ENCODE results near the gene ALG11.
"Not testable (repeated sequence)": the region's sequence is repeated elsewhere in the genome, so short reads cannot be mapped to it uniquely, and the experiment has no call there.

Gene ALG11

DNA sequence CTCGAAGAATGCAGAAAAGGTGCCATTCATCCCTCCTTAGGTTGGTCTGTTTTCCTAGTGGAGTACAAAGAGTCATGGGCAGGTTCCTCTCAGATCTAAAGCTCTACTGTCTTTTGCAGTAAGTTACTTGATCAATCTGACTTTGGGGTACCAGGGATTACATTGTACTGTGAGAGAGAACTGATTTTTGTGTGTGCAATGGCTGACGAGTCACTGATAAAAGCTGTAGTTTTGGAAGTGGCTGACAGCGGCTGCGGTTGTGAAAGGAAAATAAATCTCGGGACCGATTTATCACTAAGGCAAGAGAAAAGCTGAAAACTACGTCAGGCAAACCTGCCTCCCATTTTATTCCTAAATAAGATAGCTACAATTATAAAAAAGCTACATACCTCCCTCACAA, 39.2 kb downstream of the ALG11 start:
- Histone ChIP-seq H3K27me3 (ENCODE audit: control insufficient read depth in 5 of 5, insufficient read depth in 4 of 5, low read length in 5 of 5) (no peaks in the 10 kb centered on the region), H3K4me3 (ENCODE audit: low read depth in 1 of 5, low read length in 5 of 5) (no peak overlapping the region), H3K4me1 (ENCODE audit: control insufficient read depth in 5 of 5, insufficient read depth in 5 of 5, low read length in 5 of 5) (no peaks in the 10 kb centered on the region), H3K36me3 (ENCODE audit: control insufficient read depth in 5 of 5, insufficient read depth in 5 of 5, low read length in 5 of 5) (no peaks in the 10 kb centered on the region), H3K27ac (ENCODE audit: low read depth, low read length) (no peak overlapping the region), H3K9ac (ENCODE audit: low read length in 5 of 5) (no peak overlapping the region), H3K9me3 (ENCODE audit: control insufficient read depth in 5 of 5, low read length in 5 of 5) (no peaks in the 10 kb centered on the region)

DNA sequence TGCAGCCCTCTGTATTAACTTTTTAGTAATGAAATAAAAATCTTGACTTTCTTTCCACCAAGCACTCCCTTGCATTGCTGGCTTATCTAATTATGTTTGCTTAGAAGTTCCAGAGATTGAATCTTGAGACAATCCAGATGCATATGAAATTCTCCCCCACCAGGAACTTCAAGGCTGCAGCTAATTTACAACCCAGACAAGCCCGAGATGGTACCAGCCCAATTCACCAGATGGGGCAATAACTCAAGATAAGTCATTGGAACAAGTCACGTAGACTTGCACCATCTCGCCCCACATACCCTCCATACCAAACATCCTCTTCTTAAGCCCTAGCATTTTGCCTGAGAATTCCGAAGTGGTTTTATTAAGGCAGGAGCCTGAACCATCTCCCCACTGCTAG, 41.3 kb downstream of the ALG11 start:
- Histone ChIP-seq H3K4me1 (ENCODE audit: control insufficient read depth in 5 of 5, insufficient read depth in 5 of 5, low read length in 5 of 5) (no peaks in the 10 kb centered on the region), H3K27ac (ENCODE audit: low read depth, low read length) (no peak overlapping the region), H3K4me3 (ENCODE audit: low read depth in 1 of 5, low read length in 5 of 5) (no peak overlapping the region), H3K36me3 (ENCODE audit: control insufficient read depth in 5 of 5, insufficient read depth in 5 of 5, low read length in 5 of 5) (no peaks in the 10 kb centered on the region), H3K27me3 (ENCODE audit: control insufficient read depth in 5 of 5, insufficient read depth in 4 of 5, low read length in 5 of 5) (no peaks in the 10 kb centered on the region), H3K9ac (ENCODE audit: low read length in 5 of 5) (no peak overlapping the region), H3K9me3 (ENCODE audit: control insufficient read depth in 5 of 5, low read length in 5 of 5) (no peaks in the 10 kb centered on the region)

DNA sequence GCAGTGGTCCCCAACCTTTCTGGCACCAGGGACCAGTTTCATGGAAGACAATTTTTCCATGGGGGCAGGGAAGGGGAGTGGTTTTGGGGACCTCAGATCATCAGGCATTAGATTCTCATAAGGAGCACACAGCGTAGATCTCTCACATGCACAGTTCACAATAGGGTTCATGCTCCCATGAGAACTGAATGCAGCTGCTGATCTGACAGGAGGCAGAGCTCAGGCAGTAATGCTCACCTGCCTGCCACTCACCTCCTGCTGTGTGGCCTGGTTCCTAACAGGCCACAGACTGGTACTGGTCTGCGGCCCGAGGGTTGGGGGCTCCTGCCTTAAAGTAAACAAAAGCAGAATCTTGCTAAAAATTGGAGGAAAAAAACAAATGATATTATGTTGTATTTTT, 48.9 kb downstream of the ALG11 start:
- H3K9ac ChIP-seq (ENCODE audit: low read length in 5 of 5); H3K27ac ChIP-seq (ENCODE audit: low read depth, low read length); H3K36me3 ChIP-seq (ENCODE audit: control insufficient read depth in 5 of 5, insufficient read depth in 5 of 5, low read length in 5 of 5); H3K27me3 ChIP-seq (ENCODE audit: control insufficient read depth in 5 of 5, insufficient read depth in 4 of 5, low read length in 5 of 5); H3K4me3 ChIP-seq (ENCODE audit: low read depth in 1 of 5, low read length in 5 of 5): not testable (repeated sequence)
- Histone ChIP-seq H3K9me3 (ENCODE audit: control insufficient read depth in 5 of 5, low read length in 5 of 5) (peaks cover 0 to 16% (median 15%) of the 10 kb centered on the region in 5 donors), H3K4me1 (ENCODE audit: control insufficient read depth in 5 of 5, insufficient read depth in 5 of 5, low read length in 5 of 5) (peaks cover 0 to 12% (median 0%) of the 10 kb centered on the region in 5 donors)

DNA sequence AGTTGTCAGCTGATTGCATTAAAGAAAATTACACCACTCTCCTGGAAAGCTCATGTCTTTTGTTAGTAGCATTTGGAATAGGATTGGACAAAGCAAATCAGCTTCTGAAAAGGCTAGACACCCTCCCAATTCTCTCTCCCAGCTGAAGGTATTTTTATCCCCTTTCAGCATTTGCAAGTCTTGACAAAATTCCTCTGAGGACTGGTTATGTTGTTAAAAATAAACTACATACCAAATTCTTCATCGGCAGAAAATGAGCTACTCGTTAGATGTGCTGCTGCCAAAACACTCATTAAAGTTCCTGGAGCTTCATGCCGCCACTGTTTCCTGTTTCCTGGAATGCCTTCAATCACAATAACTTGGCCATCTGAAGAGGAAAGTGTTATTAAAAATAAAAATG, 49.4 kb downstream of the ALG11 start:
- Histone ChIP-seq H3K4me3 (ENCODE audit: low read depth in 1 of 5, low read length in 5 of 5) (no peak overlapping the region), H3K27me3 (ENCODE audit: control insufficient read depth in 5 of 5, insufficient read depth in 4 of 5, low read length in 5 of 5) (no peaks in the 10 kb centered on the region), H3K27ac (ENCODE audit: low read depth, low read length) (no peak overlapping the region), H3K36me3 (ENCODE audit: control insufficient read depth in 5 of 5, insufficient read depth in 5 of 5, low read length in 5 of 5) (no peaks in the 10 kb centered on the region), H3K4me1 (ENCODE audit: control insufficient read depth in 5 of 5, insufficient read depth in 5 of 5, low read length in 5 of 5) (peaks cover 0 to 12% (median 0%) of the 10 kb centered on the region in 5 donors), H3K9me3 (ENCODE audit: control insufficient read depth in 5 of 5, low read length in 5 of 5) (peaks cover 0 to 21% (median 16%) of the 10 kb centered on the region in 5 donors), H3K9ac (ENCODE audit: low read length in 5 of 5) (no peak overlapping the region)

DNA sequence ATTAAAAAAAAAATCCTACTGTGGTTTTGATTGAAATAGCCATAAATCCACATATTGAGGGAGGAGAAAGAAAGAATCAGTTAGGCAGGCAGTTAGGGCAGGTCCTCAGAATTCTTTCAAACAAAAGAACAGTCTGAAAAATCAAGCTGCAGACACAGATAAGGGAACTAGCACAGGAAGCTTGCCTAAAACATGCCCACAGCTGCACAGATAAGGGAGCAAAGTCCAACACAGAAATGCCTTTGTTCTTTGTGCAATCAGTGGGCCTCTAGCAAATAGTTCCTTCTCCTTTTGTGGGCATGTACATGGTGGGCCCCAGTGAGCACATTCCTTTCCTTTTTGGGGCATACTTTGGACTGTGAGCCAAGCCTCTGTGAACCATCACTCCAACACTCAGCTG, 55.0 kb downstream of the ALG11 start:
- Histone ChIP-seq H3K4me1 (ENCODE audit: control insufficient read depth in 5 of 5, insufficient read depth in 5 of 5, low read length in 5 of 5) (peaks cover 0 to under 1% (median 0%) of the 10 kb centered on the region in 5 donors), H3K27ac (ENCODE audit: low read depth, low read length) (no peak overlapping the region), H3K9me3 (ENCODE audit: control insufficient read depth in 5 of 5, low read length in 5 of 5) (peaks cover 14 to 37% (median 29%) of the 10 kb centered on the region in 5 donors)

DNA sequence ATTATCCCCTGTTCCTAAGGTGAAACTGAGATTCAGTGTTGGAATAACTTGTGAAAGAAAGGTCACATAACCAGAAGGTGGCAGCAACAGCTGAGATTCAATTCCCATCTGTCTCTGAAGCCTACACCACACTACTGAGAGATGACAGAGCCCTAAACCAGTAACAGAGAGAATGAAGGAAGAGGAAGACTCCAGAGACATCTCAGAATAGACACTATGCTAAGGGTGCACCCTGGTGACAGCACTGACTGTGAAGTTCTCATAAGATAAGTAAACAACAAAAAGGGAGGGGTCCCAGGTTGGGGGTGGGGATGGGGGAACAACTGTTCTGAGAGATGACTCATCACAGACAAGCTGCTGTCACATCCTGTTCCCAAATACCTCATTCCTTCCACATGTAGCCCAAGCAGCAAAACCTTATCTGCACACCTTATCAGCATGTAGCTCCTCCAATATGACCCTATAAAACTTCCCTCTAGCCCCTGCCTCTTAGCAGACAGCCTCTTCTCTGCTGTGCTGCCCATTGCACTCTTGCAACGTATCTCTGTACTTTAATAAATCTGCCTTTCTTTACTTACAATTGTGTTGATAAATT, 58.8 kb downstream of the ALG11 start:
- no peaks in the 10 kb centered on the region for H3K4me1 ChIP-seq (ENCODE audit: control insufficient read depth in 5 of 5, insufficient read depth in 5 of 5, low read length in 5 of 5)
- peaks cover 13 to 31% (median 23%) of the 10 kb centered on the region in 5 donors for H3K9me3 ChIP-seq (ENCODE audit: control insufficient read depth in 5 of 5, low read length in 5 of 5)
- no peak overlapping the region for H3K27ac ChIP-seq (ENCODE audit: low read depth, low read length)
- no peak overlapping the region for H3K9ac ChIP-seq (ENCODE audit: low read length in 5 of 5)
- H3K36me3 ChIP-seq (ENCODE audit: control insufficient read depth in 5 of 5, insufficient read depth in 5 of 5, low read length in 5 of 5), result no peaks in the 10 kb centered on the region
- no peaks in the 10 kb centered on the region for H3K27me3 ChIP-seq (ENCODE audit: control insufficient read depth in 5 of 5, insufficient read depth in 4 of 5, low read length in 5 of 5)
- no peak overlapping the region for H3K4me3 ChIP-seq (ENCODE audit: low read depth in 1 of 5, low read length in 5 of 5)

More for the DNA sequence above, 55.0 kb downstream of the ALG11 start:
- Histone ChIP-seq H3K4me3 (ENCODE audit: low read depth in 1 of 5, low read length in 5 of 5) (peak overlapping the region in 4 of 5 donors; percentile 8 to 53 (median 24)), H3K27me3 (ENCODE audit: control insufficient read depth in 5 of 5, insufficient read depth in 4 of 5, low read length in 5 of 5) (no peaks in the 10 kb centered on the region), H3K36me3 (ENCODE audit: control insufficient read depth in 5 of 5, insufficient read depth in 5 of 5, low read length in 5 of 5) (no peaks in the 10 kb centered on the region), H3K9ac (ENCODE audit: low read length in 5 of 5) (no peak overlapping the region)
